ENCODE measurements around the gene PLPP4.

Gene PLPP4

GRCh38 chr10:120610791-120611190 is 153.8 kb downstream of the PLPP4 start:
- no peak for DNase-seq (ENCODE audit: low spot score)

DNA sequence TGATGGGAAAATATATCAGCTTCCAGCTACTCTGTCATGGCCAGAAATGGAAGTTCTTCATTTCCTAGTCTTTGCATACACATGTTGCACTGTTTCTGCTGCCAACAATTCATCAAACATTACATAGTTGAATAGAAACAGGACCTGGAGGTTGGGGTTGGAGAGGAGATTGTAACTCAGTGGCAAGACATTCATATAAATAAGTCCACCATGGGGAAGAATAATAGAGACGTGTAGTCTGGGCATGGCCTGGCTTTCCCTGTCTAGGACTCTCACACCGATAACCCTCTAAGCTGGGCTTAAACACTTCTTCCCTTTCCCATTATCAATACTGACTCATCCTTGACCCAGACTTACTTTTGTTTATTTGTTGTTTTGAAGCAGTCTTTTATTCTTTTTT is 155.7 kb downstream of the PLPP4 start:
- no peak for DNase-seq (ENCODE audit: low spot score)

DNA sequence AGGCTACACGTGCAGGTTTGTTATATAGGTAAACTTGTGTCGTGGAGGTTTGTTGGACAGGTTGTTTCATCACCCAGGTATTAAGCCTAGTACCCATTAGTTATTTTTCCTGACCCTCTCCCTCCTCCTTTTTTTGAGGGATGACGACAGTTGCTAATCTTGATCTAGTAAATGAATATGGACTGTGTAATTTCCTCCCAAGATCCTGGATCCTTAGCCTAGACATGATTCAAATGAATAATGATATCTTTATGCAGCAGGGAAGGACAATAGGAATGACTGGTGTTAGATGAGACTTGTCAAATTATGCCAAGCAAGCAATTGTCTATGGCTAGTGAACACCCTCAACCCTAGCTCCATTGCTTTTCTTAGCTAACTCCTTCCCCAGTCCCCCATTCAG is 156.2 kb downstream of the PLPP4 start:
- no peak for DNase-seq (ENCODE audit: low spot score)

DNA sequence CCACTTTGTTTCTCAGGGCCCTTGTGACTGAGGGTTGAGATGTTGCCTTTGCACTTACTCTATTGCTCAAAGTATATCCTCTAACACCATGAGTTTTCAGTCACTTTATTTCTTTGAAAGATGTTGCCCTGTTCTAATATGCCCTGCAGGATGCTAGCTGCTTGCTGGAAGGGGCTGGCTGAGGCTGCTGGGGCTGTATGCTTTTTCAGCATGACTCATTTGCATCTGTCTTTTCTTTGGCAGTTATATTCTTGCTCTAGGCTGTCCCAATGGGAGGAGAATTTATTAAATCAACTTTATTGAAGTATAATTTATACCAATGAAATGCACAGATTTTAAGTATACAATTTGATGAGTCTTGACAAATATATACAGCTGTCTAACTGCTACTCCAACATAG is 157.7 kb downstream of the PLPP4 start:
- DNase-seq (ENCODE audit: low spot score) = no peak

GRCh38 chr10:120616311-120616911 is 159.4 kb downstream of the PLPP4 start:
- no peak for DNase-seq (ENCODE audit: low spot score)

DNA sequence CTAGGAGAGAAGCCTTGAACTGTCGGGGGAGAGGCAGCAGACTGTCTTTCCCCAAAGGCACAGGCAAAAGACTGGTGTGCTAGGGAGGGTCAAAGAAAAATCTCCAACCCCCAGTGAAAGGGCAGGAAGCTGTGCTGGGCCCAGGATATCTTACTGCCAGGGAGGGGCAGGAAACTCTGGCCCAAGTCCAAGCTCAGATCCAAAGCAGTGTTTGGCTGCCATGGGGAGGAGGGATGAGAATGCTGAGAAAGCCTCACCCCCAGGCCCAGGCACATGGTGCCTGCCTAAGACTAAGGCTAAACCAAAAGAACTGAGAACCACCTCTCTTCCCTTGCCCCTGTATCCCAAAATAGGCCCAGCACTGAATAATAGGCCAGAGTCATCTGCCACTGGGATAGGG is 171.2 kb downstream of the PLPP4 start:
- no peak for DNase-seq (ENCODE audit: low spot score)

DNA sequence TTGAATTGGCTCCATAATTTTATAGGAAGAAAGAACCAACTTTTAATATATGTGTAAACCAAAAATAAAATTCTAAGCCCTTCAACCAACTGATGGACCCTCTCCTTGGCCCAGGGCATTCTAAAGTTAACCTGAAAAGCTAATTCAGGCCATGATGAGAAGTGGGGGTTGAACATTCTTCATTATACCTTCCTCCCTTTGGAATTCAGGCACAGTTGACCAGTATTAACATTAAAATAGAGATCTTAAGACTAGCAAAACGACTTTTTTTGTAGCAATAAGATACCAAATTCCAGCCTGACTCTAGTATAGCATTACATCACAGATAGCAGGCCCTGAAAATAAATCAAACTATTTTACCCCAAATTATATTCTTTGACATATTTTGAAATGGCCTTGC is 173.2 kb downstream of the PLPP4 start:
- DNase-seq (ENCODE audit: low spot score) = no peak

DNA sequence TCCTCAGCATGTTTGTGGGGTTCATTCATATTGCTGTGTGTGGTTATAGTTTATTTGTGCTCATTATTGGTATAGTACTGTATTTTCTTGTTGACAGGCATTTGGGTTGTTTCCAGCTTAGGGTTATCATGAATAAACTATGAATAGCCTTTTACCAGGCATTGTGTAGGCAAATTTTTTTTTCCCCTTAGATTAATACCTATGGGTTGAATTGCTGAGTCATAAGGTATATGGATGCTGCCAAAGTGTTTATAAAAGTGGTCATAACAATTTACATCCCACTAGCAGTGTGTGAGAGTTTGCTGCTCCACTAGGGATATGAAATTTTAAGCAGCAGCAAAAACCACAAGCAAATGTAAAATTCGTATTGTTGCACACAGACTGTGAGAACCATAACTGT is 175.0 kb downstream of the PLPP4 start:
- no peak for DNase-seq (ENCODE audit: low spot score)

DNA sequence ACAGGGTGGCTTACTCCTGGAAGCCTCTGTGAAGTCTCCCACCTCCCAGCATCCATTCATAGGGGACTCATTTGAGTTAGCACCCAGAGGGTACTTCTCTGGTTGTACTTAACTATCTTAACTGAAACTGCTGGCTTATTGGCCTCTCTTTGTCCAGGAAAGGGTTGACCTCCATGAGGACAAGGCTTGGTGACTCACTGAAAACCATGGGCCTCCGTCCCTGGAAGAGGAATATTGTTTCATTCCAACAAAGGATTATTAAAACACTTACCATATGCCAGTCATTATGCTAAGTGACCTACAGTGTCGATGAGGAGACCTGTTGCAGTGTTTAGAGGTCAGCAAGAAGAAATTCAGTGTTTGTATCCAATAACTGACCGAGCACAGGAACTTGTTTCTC is 175.9 kb downstream of the PLPP4 start:
- no peak for DNase-seq (ENCODE audit: low spot score)

GRCh38 chr10:120634659-120635058 is 177.6 kb downstream of the PLPP4 start:
- no peak for DNase-seq (ENCODE audit: low spot score)

All from putamen (tissue), 1 donor.